Measurements from ENCODE around the gene NIF3L1. TPM values are rescaled to one million over a fixed set of nuclear protein-coding genes. Genes with fewer than 3 reads are reported as not detected.

NIF3L1 gene
- total RNA-seq, 1 experiment from 2014 or later: 38.4 TPM

DNA sequence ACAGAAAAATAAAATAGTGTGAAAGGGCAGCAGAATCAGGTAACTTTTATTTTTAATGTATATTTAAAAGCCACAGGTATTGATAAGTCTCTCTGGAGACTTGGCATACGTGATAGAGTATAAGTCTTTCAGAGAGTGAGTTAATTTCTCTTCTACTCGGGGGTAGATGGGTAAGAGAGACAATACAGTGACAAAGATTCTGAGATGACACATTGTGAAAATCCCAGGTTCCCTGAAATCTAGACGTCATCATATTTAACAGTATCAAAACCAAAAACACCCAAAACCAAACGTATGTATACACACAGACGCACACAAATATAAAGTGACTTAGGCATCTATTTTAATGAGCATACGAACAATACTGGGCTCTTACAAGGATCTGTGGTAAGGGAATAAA is 33.3 kb downstream of the NIF3L1 start:
- TF ChIP-seq, protein P1, sequence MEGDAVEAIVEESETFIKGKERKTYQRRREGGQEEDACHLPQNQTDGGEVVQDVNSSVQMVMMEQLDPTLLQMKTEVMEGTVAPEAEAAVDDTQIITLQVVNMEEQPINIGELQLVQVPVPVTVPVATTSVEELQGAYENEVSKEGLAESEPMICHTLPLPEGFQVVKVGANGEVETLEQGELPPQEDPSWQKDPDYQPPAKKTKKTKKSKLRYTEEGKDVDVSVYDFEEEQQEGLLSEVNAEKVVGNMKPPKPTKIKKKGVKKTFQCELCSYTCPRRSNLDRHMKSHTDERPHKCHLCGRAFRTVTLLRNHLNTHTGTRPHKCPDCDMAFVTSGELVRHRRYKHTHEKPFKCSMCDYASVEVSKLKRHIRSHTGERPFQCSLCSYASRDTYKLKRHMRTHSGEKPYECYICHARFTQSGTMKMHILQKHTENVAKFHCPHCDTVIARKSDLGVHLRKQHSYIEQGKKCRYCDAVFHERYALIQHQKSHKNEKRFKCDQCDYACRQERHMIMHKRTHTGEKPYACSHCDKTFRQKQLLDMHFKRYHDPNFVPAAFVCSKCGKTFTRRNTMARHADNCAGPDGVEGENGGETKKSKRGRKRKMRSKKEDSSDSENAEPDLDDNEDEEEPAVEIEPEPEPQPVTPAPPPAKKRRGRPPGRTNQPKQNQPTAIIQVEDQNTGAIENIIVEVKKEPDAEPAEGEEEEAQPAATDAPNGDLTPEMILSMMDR (IDR thresholded peaks at IDR 0.05; ENCODE audit: unreplicated experiment): no peak
- no TSS peak for BruUV-seq (replicated peaks)
- peaks cover 28% of the 10 kb centered on the region for H3K36me3 Mint-ChIP-seq (ENCODE audit: insufficient read depth, unreplicated experiment)
- H3K9me3 Mint-ChIP-seq (ENCODE audit: low read depth, unreplicated experiment): no peaks in the 10 kb centered on the region
- H3K27ac Mint-ChIP-seq (ENCODE audit: unreplicated experiment): no peak overlapping the region
- H3K4me3 Mint-ChIP-seq (ENCODE audit: low read depth, unreplicated experiment): no peak overlapping the region
- H3K27me3 Mint-ChIP-seq (ENCODE audit: unreplicated experiment): no peaks in the 10 kb centered on the region
- no peak for DNase-seq
- H3K4me1 Mint-ChIP-seq (ENCODE audit: low read depth, unreplicated experiment): no peaks in the 10 kb centered on the region
- intact Hi-C loops (cut with micrococcal nuclease; ENCODE audit: unreplicated experiment): no loop called here
- CTCF ChIA-PET: no interaction called here

- H3K27ac Mint-ChIP-seq (ENCODE audit: unreplicated experiment): no peak overlapping the region
- TF ChIP-seq, protein P1 (IDR thresholded peaks at IDR 0.05; ENCODE audit: unreplicated experiment): no peak
- BruUV-seq (replicated peaks): no TSS peak
- intact Hi-C loops (cut with micrococcal nuclease; ENCODE audit: unreplicated experiment): no loop called here
- H3K4me1 Mint-ChIP-seq (ENCODE audit: low read depth, unreplicated experiment): no peaks in the 10 kb centered on the region
- peaks cover 42% of the 10 kb centered on the region for H3K36me3 Mint-ChIP-seq (ENCODE audit: insufficient read depth, unreplicated experiment)
- DNase-seq: no peak
- H3K27me3 Mint-ChIP-seq (ENCODE audit: unreplicated experiment): no peaks in the 10 kb centered on the region
- H3K9me3 Mint-ChIP-seq (ENCODE audit: low read depth, unreplicated experiment): no peaks in the 10 kb centered on the region
- no peak overlapping the region for H3K4me3 Mint-ChIP-seq (ENCODE audit: low read depth, unreplicated experiment)
- CTCF ChIA-PET: no interaction called here
These were observed 40.4 kb downstream of the NIF3L1 start for GRCh38 chr2:200929334-200930249.

- intact Hi-C loops (cut with micrococcal nuclease; ENCODE audit: unreplicated experiment): no loop called here
- CTCF ChIA-PET: no interaction called here
- peaks cover 45% of the 10 kb centered on the region for H3K36me3 Mint-ChIP-seq (ENCODE audit: insufficient read depth, unreplicated experiment)
- BruUV-seq (replicated peaks): no TSS peak
- DNase-seq: no peak
- H3K4me3 Mint-ChIP-seq (ENCODE audit: low read depth, unreplicated experiment): no peak overlapping the region
- no peaks in the 10 kb centered on the region for H3K9me3 Mint-ChIP-seq (ENCODE audit: low read depth, unreplicated experiment)
- TF ChIP-seq, protein P1 (IDR thresholded peaks at IDR 0.05; ENCODE audit: unreplicated experiment): no peak
- H3K4me1 Mint-ChIP-seq (ENCODE audit: low read depth, unreplicated experiment): no peaks in the 10 kb centered on the region
- no peaks in the 10 kb centered on the region for H3K27me3 Mint-ChIP-seq (ENCODE audit: unreplicated experiment)
- no peak overlapping the region for H3K27ac Mint-ChIP-seq (ENCODE audit: unreplicated experiment)
These were observed 41.9 kb downstream of the NIF3L1 start for GRCh38 chr2:200930947-200931626.

DNA sequence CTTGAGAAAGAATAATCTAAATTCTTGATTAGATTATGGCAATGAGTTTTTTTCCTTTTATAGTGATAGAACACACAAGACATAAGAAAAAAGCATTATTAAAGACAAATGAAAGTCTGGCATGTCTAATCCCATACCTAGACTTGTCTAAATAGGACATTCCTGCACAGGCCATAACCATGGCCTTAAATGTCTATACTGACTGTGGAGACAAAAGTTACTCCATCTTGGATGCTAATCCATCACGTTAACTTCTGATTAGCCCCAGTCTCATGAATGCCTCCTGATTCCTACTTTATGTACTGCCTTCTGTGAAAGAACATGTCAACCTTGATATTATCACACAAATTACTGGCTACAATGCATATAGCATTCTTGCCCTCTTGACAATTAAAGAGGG is 50.7 kb downstream of the NIF3L1 start:
- TF ChIP-seq, protein P1 (IDR thresholded peaks at IDR 0.05; ENCODE audit: unreplicated experiment): no peak
- H3K36me3 Mint-ChIP-seq (ENCODE audit: insufficient read depth, unreplicated experiment): peaks cover 61% of the 10 kb centered on the region
- DNase-seq: no peak
- H3K4me3 Mint-ChIP-seq (ENCODE audit: low read depth, unreplicated experiment): no peak overlapping the region
- H3K27me3 Mint-ChIP-seq (ENCODE audit: unreplicated experiment): no peaks in the 10 kb centered on the region
- H3K9me3 Mint-ChIP-seq (ENCODE audit: low read depth, unreplicated experiment): no peaks in the 10 kb centered on the region
- peaks cover 15% of the 10 kb centered on the region for H3K4me1 Mint-ChIP-seq (ENCODE audit: low read depth, unreplicated experiment)
- intact Hi-C loops (cut with micrococcal nuclease; ENCODE audit: unreplicated experiment): no loop called here
- BruUV-seq (replicated peaks): no TSS peak
- no peak overlapping the region for H3K27ac Mint-ChIP-seq (ENCODE audit: unreplicated experiment)
- CTCF ChIA-PET: interaction anchor here (1.1 kb wide), 1 partner anchor 129 kb away, joined by 3 read pairs; no protein-coding TSS in a partner anchor

All from Calu3 (cell line).